Activated T-cell treated with anti-CD3 and anti-CD28 coated beads for 48 hours (primary cell): ENCODE results near the gene ARID5B.

ENCODE experiments used
- DNase-seq: peaks from one replicate; pipeline ENCODE4 v3.0.0-alpha.2; 2020; ENCODE audit warnings: low read depth

ARID5B gene

GRCh38 chr10:62053860-62054259 lies 152.4 kb downstream of the ARID5B start:
- DNase-seq: no peak

- DNase-seq: no peak
Observed at GRCh38 chr10:62054408-62054807, 152.9 kb downstream of the ARID5B start.

- DNase-seq: no peak
Observed at GRCh38 chr10:62054830-62055229, 153.3 kb downstream of the ARID5B start.

GRCh38 chr10:62056219-62056618 lies 154.7 kb downstream of the ARID5B start:
- no peak for DNase-seq

- no peak for DNase-seq
Observed at GRCh38 chr10:62056698-62057097, 155.2 kb downstream of the ARID5B start.

GRCh38 chr10:62057359-62057758 lies 155.9 kb downstream of the ARID5B start:
- DNase-seq: no peak

GRCh38 chr10:62057850-62058249 lies 156.4 kb downstream of the ARID5B start:
- no peak for DNase-seq

- no peak for DNase-seq
Observed at GRCh38 chr10:62058476-62058875, 157.0 kb downstream of the ARID5B start.

- DNase-seq: no peak
Observed at GRCh38 chr10:62058896-62059216, 157.4 kb downstream of the ARID5B start.

GRCh38 chr10:62059217-62059920 lies 157.9 kb downstream of the ARID5B start:
- no peak for DNase-seq

- no peak for DNase-seq
Observed at GRCh38 chr10:62062028-62062427, 160.5 kb downstream of the ARID5B start.

GRCh38 chr10:62062752-62063512 lies 161.4 kb downstream of the ARID5B start:
- no peak for DNase-seq

GRCh38 chr10:62063795-62064472 lies 162.4 kb downstream of the ARID5B start:
- no peak for DNase-seq

GRCh38 chr10:62067560-62067959 lies 166.1 kb downstream of the ARID5B start:
- no peak for DNase-seq

GRCh38 chr10:62068464-62068863 lies 167.0 kb downstream of the ARID5B start:
- no peak for DNase-seq

- DNase-seq: no peak
Observed at GRCh38 chr10:62069452-62070178, 168.1 kb downstream of the ARID5B start.

- peak; percentile 40 for DNase-seq
Observed at GRCh38 chr10:62071846-62072281, 170.4 kb downstream of the ARID5B start.

GRCh38 chr10:62072901-62073300 lies 171.4 kb downstream of the ARID5B start:
- DNase-seq: no peak

- DNase-seq: no peak
Observed at GRCh38 chr10:62073429-62073828, 171.9 kb downstream of the ARID5B start.

- DNase-seq: no peak
Observed at GRCh38 chr10:62075414-62075813, 173.9 kb downstream of the ARID5B start.

GRCh38 chr10:62075912-62076311 lies 174.4 kb downstream of the ARID5B start:
- DNase-seq: no peak

GRCh38 chr10:62076891-62077290 lies 175.4 kb downstream of the ARID5B start:
- DNase-seq: no peak
